Measurements from ENCODE around the gene RPL10. TPM values are rescaled to one million over a fixed set of nuclear protein-coding genes. Genes with fewer than 3 reads are reported as not detected.
A peak's percentile ranks its signal among the peaks of the same experiment; 100 is the strongest.

Gene RPL10
- total and polyA plus RNA-seq, 4 donors: 2,525 to 7,505 (median 4,944) TPM

DNA sequence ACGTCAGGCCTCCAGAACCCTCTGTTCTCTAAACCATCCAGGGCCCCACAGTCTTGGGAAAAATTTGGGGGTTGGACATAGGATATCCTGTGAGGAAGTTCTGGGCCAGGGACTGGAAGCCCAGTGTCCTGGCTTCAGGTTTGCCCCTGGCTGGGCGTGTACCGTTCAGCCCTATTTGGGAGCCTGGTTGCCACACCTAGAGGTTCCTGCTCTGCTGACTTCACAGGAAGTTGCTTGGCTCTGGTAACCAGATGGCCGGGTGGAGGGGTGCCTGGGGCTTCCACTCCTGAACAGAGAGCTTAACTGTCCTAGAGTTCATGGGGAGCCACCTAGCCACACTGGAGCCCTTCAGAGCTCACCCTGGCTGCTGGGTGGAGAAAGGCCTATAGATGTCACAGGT is 14.3 kb downstream of the RPL10 start:
- Histone ChIP-seq H3K36me3 (ENCODE audit: control insufficient read depth in 1 of 2, insufficient read depth in 2 of 2, low read length in 1 of 2) (no peaks in the 10 kb centered on the region), H3K9me3 (ENCODE audit: control insufficient read depth, low read length) (no peaks in the 10 kb centered on the region), H3K27ac (ENCODE audit: low read depth in 1 of 2, low read length in 2 of 2) (peak overlapping the region in 1 of 2 donors; percentile 62), H3K4me1 (ENCODE audit: control insufficient read depth in 1 of 2, insufficient read depth in 2 of 2, low read length in 2 of 2) (no peaks in the 10 kb centered on the region), H3K27me3 (ENCODE audit: control insufficient read depth in 1 of 2, insufficient read depth in 2 of 2, low read length in 1 of 2) (no peaks in the 10 kb centered on the region), H3K4me3 (ENCODE audit: low read length in 2 of 2) (no peak overlapping the region)
- intact Hi-C loops (cut with DNase I): no loop called here
- ATAC-seq (ENCODE audit: low FRiP score) (no peak), DNase-seq (peak in 1 of 2 donors; percentile 62)
- 22 to 50% methylated on average over 4 of the region's 4 CpGs for WGBS, 2 donors

DNA sequence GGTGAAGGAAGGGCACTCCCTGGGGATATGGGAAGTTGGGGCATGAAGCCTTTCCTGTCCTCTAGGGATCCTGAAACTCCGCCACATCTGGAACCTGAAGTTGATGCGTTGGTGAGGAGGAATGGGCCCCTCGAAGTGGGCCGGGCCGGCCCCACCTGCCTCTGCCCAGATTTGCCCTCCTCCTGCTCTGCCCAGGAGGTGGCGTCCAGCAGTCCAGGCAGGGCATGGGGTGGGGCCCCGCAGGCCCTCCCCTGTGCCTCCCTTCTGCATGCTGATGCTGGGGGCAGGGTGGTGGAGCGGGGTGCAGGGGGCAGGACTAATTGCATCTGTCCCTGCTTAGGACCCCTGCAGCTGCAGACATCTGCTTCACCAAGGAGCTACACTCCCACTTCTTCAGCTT is 15.0 kb downstream of the RPL10 start:
- Histone ChIP-seq H3K4me1 (ENCODE audit: control insufficient read depth in 1 of 2, insufficient read depth in 2 of 2, low read length in 2 of 2) (no peaks in the 10 kb centered on the region), H3K27ac (ENCODE audit: low read depth in 1 of 2, low read length in 2 of 2) (no peak overlapping the region), H3K4me3 (ENCODE audit: low read length in 2 of 2) (no peak overlapping the region), H3K36me3 (ENCODE audit: control insufficient read depth in 1 of 2, insufficient read depth in 2 of 2, low read length in 1 of 2) (no peaks in the 10 kb centered on the region), H3K9me3 (ENCODE audit: control insufficient read depth, low read length) (no peaks in the 10 kb centered on the region), H3K27me3 (ENCODE audit: control insufficient read depth in 1 of 2, insufficient read depth in 2 of 2, low read length in 1 of 2) (no peaks in the 10 kb centered on the region)
- ATAC-seq (ENCODE audit: low FRiP score): no peak
- no peak for DNase-seq
- 75 to 78% methylated on average over 8 of the region's 8 CpGs for WGBS, 2 donors
- intact Hi-C loops (cut with DNase I): no loop called here

DNA sequence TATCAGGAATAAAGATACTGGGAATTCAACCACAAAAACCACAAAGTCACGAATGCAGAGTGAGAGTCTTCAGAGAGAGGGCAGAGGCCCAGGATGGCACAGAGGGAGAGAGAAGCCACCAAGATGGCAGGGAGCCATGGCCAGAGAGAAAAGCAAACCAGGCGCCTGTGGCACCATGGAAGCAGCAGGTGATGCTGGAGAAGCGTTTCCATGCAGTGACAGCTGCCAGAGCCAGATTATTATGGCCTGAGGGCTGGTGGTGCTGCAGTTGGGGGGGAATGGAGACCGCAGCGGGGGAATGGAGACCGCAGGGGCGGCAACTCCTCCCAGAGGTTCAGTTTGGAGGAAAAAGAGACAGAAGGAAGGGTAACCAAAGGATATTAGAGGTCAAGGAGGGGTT is 19.0 kb downstream of the RPL10 start:
- Histone ChIP-seq H3K4me3 (ENCODE audit: low read length in 2 of 2) (no peak overlapping the region), H3K36me3 (ENCODE audit: control insufficient read depth in 1 of 2, insufficient read depth in 2 of 2, low read length in 1 of 2) (no peaks in the 10 kb centered on the region), H3K9me3 (ENCODE audit: control insufficient read depth, low read length) (no peaks in the 10 kb centered on the region), H3K27me3 (ENCODE audit: control insufficient read depth in 1 of 2, insufficient read depth in 2 of 2, low read length in 1 of 2) (no peaks in the 10 kb centered on the region), H3K27ac (ENCODE audit: low read depth in 1 of 2, low read length in 2 of 2) (no peak overlapping the region), H3K4me1 (ENCODE audit: control insufficient read depth in 1 of 2, insufficient read depth in 2 of 2, low read length in 2 of 2) (no peaks in the 10 kb centered on the region)
- no peak for DNase-seq
- 70 to 84% methylated on average over 7 of the region's 7 CpGs for WGBS, 2 donors
- no peak for ATAC-seq (ENCODE audit: low FRiP score)
- intact Hi-C loops (cut with DNase I): no loop called here

DNA sequence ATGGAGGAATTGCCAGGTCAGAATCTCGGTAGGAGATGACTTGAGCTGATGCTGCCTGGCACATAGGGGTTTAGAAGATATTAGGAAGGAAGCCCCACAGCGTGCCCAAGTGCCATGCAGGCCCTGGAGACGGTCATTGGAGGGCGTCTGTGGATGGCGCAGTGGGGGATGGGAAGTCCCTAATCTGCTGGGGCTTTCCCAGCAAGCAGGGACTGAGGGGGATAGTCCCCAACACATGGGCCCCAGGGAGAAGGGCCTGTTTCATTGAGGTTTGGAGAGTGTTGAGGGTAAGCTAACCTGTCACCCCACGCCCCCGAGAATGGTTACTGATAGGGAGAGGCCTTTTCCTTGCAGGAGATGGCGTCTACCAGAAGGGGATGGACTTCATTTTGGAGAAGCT is 21.0 kb downstream of the RPL10 start:
- Histone ChIP-seq H3K27ac (ENCODE audit: low read depth in 1 of 2, low read length in 2 of 2) (no peak overlapping the region), H3K4me3 (ENCODE audit: low read length in 2 of 2) (no peak overlapping the region), H3K36me3 (ENCODE audit: control insufficient read depth in 1 of 2, insufficient read depth in 2 of 2, low read length in 1 of 2) (no peaks in the 10 kb centered on the region), H3K4me1 (ENCODE audit: control insufficient read depth in 1 of 2, insufficient read depth in 2 of 2, low read length in 2 of 2) (no peaks in the 10 kb centered on the region), H3K27me3 (ENCODE audit: control insufficient read depth in 1 of 2, insufficient read depth in 2 of 2, low read length in 1 of 2) (no peaks in the 10 kb centered on the region), H3K9me3 (ENCODE audit: control insufficient read depth, low read length) (no peaks in the 10 kb centered on the region)
- ATAC-seq (ENCODE audit: low FRiP score) (no peak), DNase-seq (no peak)
- intact Hi-C loops (cut with DNase I): no loop called here
- 88 to 91% methylated on average over 8 of the region's 8 CpGs for WGBS, 2 donors

DNA sequence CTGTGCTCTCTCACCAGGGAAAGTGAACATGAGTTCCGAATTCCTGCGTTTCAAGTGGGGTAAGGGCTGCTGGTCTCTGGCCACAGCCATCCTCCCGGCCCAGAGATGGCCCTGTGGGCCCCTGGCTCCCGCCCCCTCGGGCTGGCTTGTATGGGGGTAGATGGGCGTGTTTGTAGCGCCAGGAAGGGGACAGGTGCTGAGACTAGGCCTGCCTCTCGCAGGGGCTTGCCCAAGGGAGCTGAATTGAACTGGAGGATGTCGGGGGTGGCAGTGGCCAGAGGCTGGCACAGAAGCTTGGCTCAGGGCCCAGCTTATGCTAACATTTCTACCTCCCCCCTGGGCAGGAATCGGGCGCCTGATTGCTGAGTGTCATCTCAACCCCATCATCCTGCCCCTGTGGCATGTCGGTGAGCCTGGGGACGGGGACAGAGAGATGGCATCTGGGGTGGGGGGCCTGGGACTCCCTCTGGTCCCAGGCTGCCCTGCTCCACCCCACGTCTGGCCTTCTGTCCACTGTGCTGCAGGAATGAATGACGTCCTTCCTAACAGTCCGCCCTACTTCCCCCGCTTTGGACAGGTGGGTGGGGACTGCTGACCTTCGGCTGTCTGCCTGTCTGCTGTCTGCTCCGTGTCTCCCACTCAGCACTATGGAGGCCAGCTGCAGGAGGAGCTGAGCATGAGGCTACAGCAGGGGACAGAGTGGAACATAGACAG is 21.7 kb downstream of the RPL10 start:
- Histone ChIP-seq H3K27me3 (ENCODE audit: control insufficient read depth in 1 of 2, insufficient read depth in 2 of 2, low read length in 1 of 2) (no peaks in the 10 kb centered on the region), H3K27ac (ENCODE audit: low read depth in 1 of 2, low read length in 2 of 2) (no peak overlapping the region), H3K4me1 (ENCODE audit: control insufficient read depth in 1 of 2, insufficient read depth in 2 of 2, low read length in 2 of 2) (no peaks in the 10 kb centered on the region), H3K4me3 (ENCODE audit: low read length in 2 of 2) (no peak overlapping the region), H3K36me3 (ENCODE audit: control insufficient read depth in 1 of 2, insufficient read depth in 2 of 2, low read length in 1 of 2) (no peaks in the 10 kb centered on the region), H3K9me3 (ENCODE audit: control insufficient read depth, low read length) (no peaks in the 10 kb centered on the region)
- 71% methylated on average over 19 of the region's 19 CpGs for WGBS, 2 donors
- intact Hi-C loops (cut with DNase I): no loop called here
- DNase-seq (no peak), ATAC-seq (ENCODE audit: low FRiP score) (peak; percentile 33)

DNA sequence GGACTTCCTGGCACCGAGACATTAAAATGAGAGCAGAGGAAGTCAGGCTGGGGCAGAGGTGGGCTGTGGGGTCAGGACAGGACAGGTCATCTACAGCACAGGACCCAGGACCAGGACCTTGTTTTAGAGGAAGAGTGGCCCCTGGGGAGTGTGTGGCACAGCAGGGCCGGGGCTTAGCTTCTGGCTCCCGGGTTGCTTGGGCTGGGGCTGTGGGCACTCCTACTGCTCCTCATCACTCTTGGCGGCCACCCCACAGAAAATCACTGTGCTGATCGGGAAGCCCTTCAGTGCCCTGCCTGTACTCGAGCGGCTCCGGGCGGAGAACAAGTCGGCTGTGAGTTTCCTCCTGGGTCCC is 22.2 kb downstream of the RPL10 start:
- H3K4me3 ChIP-seq (ENCODE audit: low read length in 2 of 2): no peak overlapping the region
- H3K27me3 ChIP-seq (ENCODE audit: control insufficient read depth in 1 of 2, insufficient read depth in 2 of 2, low read length in 1 of 2): no peaks in the 10 kb centered on the region
- H3K36me3 ChIP-seq (ENCODE audit: control insufficient read depth in 1 of 2, insufficient read depth in 2 of 2, low read length in 1 of 2): no peaks in the 10 kb centered on the region
- 89 to 92% methylated on average over 10 of the region's 10 CpGs for WGBS, 2 donors
- ATAC-seq (ENCODE audit: low FRiP score): no peak
- no peak for DNase-seq
- H3K27ac ChIP-seq (ENCODE audit: low read depth in 1 of 2, low read length in 2 of 2): no peak overlapping the region
- H3K9me3 ChIP-seq (ENCODE audit: control insufficient read depth, low read length): no peaks in the 10 kb centered on the region
- no peaks in the 10 kb centered on the region for H3K4me1 ChIP-seq (ENCODE audit: control insufficient read depth in 1 of 2, insufficient read depth in 2 of 2, low read length in 2 of 2)
- intact Hi-C loops (cut with DNase I): no loop called here

DNA sequence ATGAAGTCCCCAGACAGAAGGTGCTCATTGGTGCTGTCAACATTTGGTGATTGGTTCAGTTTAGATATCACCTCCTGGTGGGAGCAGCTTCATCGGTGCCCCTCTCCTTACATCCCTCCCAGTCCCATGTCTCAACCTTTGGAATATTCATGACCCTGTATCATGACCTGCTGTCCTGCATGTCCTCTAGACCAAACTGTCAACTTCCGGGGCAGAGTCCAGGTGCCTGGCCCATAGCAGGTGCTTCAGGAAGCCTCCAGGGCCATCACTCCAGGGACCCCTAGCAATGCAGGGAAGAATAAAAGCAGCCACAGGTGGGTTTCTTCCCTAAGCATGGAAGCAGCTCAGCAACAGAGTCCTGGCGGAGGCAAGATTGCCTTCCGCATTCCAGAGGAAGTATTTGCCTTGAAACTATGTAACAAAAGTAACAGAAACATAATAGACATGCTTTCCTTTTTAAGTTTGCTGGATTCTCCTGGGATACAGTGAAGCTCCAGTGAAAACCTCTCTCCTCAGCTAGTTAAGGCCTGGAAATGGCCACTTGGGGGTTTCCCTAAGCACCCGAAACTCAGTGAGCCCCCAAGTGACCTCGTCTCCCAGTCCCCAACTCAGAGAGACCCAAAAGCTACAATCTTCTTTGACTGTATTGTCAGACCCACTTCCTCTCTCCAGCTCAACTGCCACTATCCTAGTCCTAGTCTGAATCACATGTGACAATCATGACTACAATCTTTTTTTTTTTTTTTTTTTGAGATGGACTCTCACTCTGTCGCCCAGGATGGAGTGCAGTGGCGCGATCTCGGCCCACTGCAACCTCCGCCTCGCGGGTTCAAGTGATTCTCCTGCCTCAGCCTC is 29.0 kb downstream of the RPL10 start:
- intact Hi-C loops (cut with DNase I): no loop called here
- ATAC-seq (ENCODE audit: low FRiP score) (no peak), DNase-seq (no peak)
- 77 to 78% methylated on average over 13 of the region's 13 CpGs for WGBS, 2 donors
- Histone ChIP-seq H3K9me3 (ENCODE audit: control insufficient read depth, low read length) (no peaks in the 10 kb centered on the region), H3K27me3 (ENCODE audit: control insufficient read depth in 1 of 2, insufficient read depth in 2 of 2, low read length in 1 of 2) (no peaks in the 10 kb centered on the region), H3K36me3 (ENCODE audit: control insufficient read depth in 1 of 2, insufficient read depth in 2 of 2, low read length in 1 of 2) (peaks cover 0 to under 1% of the 10 kb centered on the region in 2 donors), H3K27ac (ENCODE audit: low read depth in 1 of 2, low read length in 2 of 2) (no peak overlapping the region), H3K4me1 (ENCODE audit: control insufficient read depth in 1 of 2, insufficient read depth in 2 of 2, low read length in 2 of 2) (no peaks in the 10 kb centered on the region), H3K4me3 (ENCODE audit: low read length in 2 of 2) (no peak overlapping the region)

DNA sequence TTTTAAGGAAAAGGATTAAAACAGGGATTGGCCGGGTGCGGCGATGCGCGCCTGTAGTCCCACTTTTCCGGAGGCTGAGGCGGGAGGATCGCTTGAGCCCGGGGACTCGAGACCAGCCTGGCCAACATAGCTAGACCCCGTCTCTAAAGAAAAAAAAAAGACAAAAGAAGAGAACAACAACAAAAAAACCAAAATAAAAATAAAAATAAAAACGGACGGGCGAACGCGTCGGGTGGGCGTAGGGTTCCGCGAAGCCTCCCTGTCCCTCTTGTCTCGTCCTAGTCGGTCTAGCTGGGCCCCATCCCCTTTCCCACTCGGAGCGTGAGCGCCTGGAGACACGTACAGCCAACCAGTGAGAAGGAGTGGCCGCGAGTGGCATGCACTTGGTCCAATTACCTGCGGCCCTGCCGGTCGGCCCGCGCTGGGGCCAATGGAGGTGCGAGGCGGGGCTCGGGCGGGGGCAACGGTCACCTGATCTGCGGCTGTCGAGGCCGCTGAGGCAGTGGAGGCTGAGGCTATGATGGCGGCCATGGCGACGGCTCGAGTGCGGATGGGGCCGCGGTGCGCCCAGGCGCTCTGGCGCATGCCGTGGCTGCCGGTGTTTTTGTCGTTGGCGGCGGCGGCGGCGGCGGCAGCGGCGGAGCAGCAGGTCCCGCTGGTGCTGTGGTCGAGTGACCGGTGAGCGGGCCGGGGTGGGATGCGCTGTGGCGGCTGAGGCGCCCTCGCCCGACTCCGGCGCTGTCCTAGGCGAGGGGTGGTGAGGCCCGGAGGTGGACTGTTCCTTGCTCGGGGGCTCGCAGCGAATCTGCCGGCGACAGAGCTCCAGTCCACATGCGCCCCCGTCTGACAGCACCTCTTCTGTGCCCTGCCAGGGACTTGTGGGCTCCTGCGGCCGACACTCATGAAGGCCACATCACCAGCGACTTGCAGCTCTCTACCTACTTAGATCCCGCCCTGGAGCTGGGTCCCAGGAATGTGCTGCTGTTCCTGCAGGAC is 30.3 kb downstream of the RPL10 start, which contains the start of gene ATP6AP1:
TSS of gene ATP6AP1 (plus strand) at position 502 of the 996 bp plus-strand sequence. CDS start at position 518, 16 bp downstream.
- H3K36me3 ChIP-seq (ENCODE audit: control insufficient read depth in 1 of 2, insufficient read depth in 2 of 2, low read length in 1 of 2): peaks cover 0 to 2% of the 10 kb centered on the region in 2 donors
- H3K27me3 ChIP-seq (ENCODE audit: control insufficient read depth in 1 of 2, insufficient read depth in 2 of 2, low read length in 1 of 2): no peaks in the 10 kb centered on the region
- peak; percentile 96 for DNase-seq
- ATAC-seq (ENCODE audit: low FRiP score): peak; percentile 95
- H3K4me1 ChIP-seq (ENCODE audit: control insufficient read depth in 1 of 2, insufficient read depth in 2 of 2, low read length in 2 of 2): no peaks in the 10 kb centered on the region
- H3K9me3 ChIP-seq (ENCODE audit: control insufficient read depth, low read length): no peaks in the 10 kb centered on the region
- 8 to 41% methylated on average over 68 to 87 of the region's 87 CpGs for WGBS, 2 donors
- intact Hi-C loops (cut with DNase I): no loop called here
- H3K27ac ChIP-seq (ENCODE audit: low read depth in 1 of 2, low read length in 2 of 2): no peak within 1 kb of the TSS
- peak within 1 kb of the TSS; percentile 1 to 42 for H3K4me3 ChIP-seq (ENCODE audit: low read length in 2 of 2)

Measured in aorta (tissue), 5 donors.